GM18526 (cell line): Measurements from ENCODE around the gene SERPINB6.

Experiments
- POLR2A ChIP-seq: IDR thresholded peaks from 3 replicates; pipeline ENCODE4 v1.6.1; 2011; ENCODE audit not compliant: insufficient read length; ENCODE audit errors: extremely low read depth

SERPINB6 gene

GRCh38 chr6:2913621-2914317 lies 57.6 kb downstream of the SERPINB6 start:
- TF ChIP-seq POLR2A: no peak

GRCh38 chr6:2911171-2911570 lies 60.2 kb downstream of the SERPINB6 start:
- TF ChIP-seq POLR2A: no peak

GRCh38 chr6:2909718-2910117 lies 61.6 kb downstream of the SERPINB6 start:
- TF ChIP-seq POLR2A: no peak

DNA sequence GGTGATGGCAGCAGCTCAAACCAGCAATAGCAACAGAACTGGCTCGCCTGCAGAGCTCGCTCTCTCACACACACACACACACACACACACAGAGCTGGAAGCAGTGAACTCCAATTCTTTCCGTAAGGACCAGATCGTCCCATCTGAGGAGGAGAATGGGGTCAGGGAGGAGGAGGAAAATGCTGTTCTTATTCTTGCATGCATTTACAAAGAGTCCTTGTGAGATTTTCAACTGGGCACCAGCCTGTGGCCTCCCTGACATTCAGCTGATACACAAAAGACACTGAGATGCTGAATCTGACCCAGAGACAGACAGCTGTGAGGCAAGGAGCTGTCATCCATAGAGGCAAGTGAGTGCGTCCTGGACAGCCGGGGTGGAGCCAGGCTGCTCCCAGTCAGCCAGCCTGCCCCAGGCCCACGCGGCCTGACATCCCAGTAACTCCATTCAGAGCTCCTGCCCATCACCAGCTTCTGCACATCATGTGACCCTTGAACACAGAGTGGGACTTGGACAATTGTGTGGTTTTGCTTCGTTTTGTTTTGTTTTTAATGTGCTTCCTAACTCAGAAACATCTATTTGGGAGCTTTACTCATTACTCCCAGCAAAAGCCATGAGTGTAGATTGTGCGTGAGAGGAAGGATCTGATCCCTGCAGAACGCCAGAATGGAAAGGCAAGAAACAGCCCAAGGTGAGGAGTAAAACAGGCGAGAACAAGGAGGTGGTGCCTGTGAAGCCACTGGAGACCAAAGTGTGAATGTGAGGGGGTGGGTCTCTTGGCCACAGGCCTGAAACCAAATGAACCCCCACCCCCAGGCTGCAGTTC lies 70.3 kb downstream of the SERPINB6 start:
- TF ChIP-seq POLR2A: peak; percentile 47

DNA sequence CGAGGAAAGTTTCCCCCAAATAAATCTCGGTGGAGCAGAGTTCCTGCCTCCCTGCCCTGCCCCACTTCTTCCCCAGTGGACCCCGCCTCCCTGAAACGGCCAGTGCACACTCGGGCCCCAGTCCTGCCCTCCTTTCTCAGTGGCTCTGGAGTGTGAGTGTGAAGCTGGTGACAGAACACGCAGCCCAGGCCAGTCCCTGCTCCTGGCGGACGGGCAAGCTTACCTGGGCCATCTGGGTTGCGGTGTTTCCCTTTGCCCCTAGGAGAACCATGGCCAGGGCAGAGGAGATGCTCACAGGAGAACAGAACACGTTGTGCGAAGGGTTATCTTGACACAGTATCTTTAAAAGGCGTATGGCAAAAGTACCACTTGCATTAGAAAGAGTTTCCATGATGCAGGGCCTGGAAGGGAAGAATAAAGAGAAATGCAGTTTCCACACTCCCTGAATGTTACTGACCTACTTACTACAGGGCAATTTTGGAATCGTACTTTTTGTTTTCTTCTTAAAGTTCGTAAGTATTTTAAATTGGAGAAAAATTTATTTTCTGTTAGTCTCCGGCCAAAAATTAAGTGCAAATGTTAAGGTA lies 71.1 kb downstream of the SERPINB6 start:
- no peak for TF ChIP-seq POLR2A

GRCh38 chr6:2899596-2899995 lies 71.8 kb downstream of the SERPINB6 start:
- no peak for TF ChIP-seq POLR2A
